ENCODE data around the gene MAGEB16.

The MAGEB16 gene

GRCh38 chrX:35809781-35810180 lies 11.6 kb downstream of the MAGEB16 start:
- DNase-seq, result no peak
- no peaks in the 10 kb centered on the region for H3K36me3 ChIP-seq
- H3K4me3 ChIP-seq (ENCODE audit: low read depth, low read length), result no peak overlapping the region
- no peaks in the 10 kb centered on the region for H3K27me3 ChIP-seq
- TF ChIP-seq CTCF (IDR thresholded peaks at IDR 0.05; ENCODE audit: low read depth, low read length), result no peak
- no peaks in the 10 kb centered on the region for H3K4me1 ChIP-seq
- no peaks in the 10 kb centered on the region for H3K9me3 ChIP-seq

- Histone ChIP-seq H3K9me3 (no peaks in the 10 kb centered on the region), H3K4me1 (no peaks in the 10 kb centered on the region), H3K27me3 (no peaks in the 10 kb centered on the region), H3K36me3 (no peaks in the 10 kb centered on the region), H3K4me3 (ENCODE audit: low read depth, low read length) (no peak overlapping the region)
- DNase-seq, result no peak
- TF ChIP-seq CTCF (IDR thresholded peaks at IDR 0.05; ENCODE audit: low read depth, low read length), result no peak
Observed at GRCh38 chrX:35819241-35819640, 21.1 kb downstream of the MAGEB16 start.

- no peak for TF ChIP-seq CTCF (IDR thresholded peaks at IDR 0.05; ENCODE audit: low read depth, low read length)
- H3K36me3 ChIP-seq, result no peaks in the 10 kb centered on the region
- peak; percentile 46 for DNase-seq
- H3K4me1 ChIP-seq, result peaks cover 2% of the 10 kb centered on the region; the same call in 1 of the 2 replicates
- H3K27me3 ChIP-seq, result no peaks in the 10 kb centered on the region
- no peaks in the 10 kb centered on the region for H3K9me3 ChIP-seq
- no peak overlapping the region for H3K4me3 ChIP-seq (ENCODE audit: low read depth, low read length)
Observed at GRCh38 chrX:35826503-35826902, 28.4 kb downstream of the MAGEB16 start.

GRCh38 chrX:35829501-35829900 lies 31.4 kb downstream of the MAGEB16 start:
- Histone ChIP-seq H3K4me1 (peaks cover 2% of the 10 kb centered on the region; the same call in 1 of the 2 replicates), H3K9me3 (no peaks in the 10 kb centered on the region), H3K27me3 (no peaks in the 10 kb centered on the region), H3K4me3 (ENCODE audit: low read depth, low read length) (no peak overlapping the region), H3K36me3 (no peaks in the 10 kb centered on the region)
- TF ChIP-seq CTCF (IDR thresholded peaks at IDR 0.05; ENCODE audit: low read depth, low read length), result no peak
- DNase-seq, result no peak

GRCh38 chrX:35841872-35842271 lies 43.7 kb downstream of the MAGEB16 start:
- Histone ChIP-seq H3K4me3 (ENCODE audit: low read depth, low read length) (no peak overlapping the region), H3K36me3 (no peaks in the 10 kb centered on the region), H3K9me3 (no peaks in the 10 kb centered on the region), H3K4me1 (no peaks in the 10 kb centered on the region), H3K27me3 (no peaks in the 10 kb centered on the region)
- DNase-seq, result no peak
- TF ChIP-seq CTCF (IDR thresholded peaks at IDR 0.05; ENCODE audit: low read depth, low read length), result no peak

- Histone ChIP-seq H3K4me3 (ENCODE audit: low read depth, low read length) (no peak overlapping the region), H3K9me3 (no peaks in the 10 kb centered on the region), H3K27me3 (no peaks in the 10 kb centered on the region), H3K36me3 (no peaks in the 10 kb centered on the region), H3K4me1 (no peaks in the 10 kb centered on the region)
- no peak for DNase-seq
- no peak for TF ChIP-seq CTCF (IDR thresholded peaks at IDR 0.05; ENCODE audit: low read depth, low read length)
Observed at GRCh38 chrX:35842674-35843073, 44.5 kb downstream of the MAGEB16 start.
